BE2C (cell line): ENCODE measurements around the gene LCNL1.

Experiments used
- DNase-seq: peaks from one replicate; pipeline ENCODE4 v3.0.0-alpha.2; 2020
- H3K27me3 ChIP-seq: fragments of 250-450 bp; sonication (Bioruptor Pico); 2 replicates; pipeline ENCODE4 v1.5.1; 2020; ENCODE audit warnings: mild to moderate bottlenecking
- H3K36me3 ChIP-seq: fragments of 250-450 bp; sonication (Bioruptor Pico); 2 replicates; pipeline ENCODE4 v1.5.1; 2020; ENCODE audit warnings: mild to moderate bottlenecking
- H3K4me1 ChIP-seq: fragments of 250-450 bp; sonication (Bioruptor Pico); 2 replicates; pipeline ENCODE4 v1.5.1; 2020
- H3K4me3 ChIP-seq: 2 replicates; pipeline ENCODE4 v1.5.1; 2011; ENCODE audit warnings: low read depth, low read length
- H3K9me3 ChIP-seq: fragments of 250-450 bp; sonication (Bioruptor Pico); 2 replicates; pipeline ENCODE4 v1.5.1; 2020
- TF ChIP-seq, protein P1 (sequence below): IDR thresholded peaks from 2 replicates; pipeline ENCODE4 v1.5.1; 2012; ENCODE audit warnings: mild to moderate bottlenecking, low read depth, low read length

Gene LCNL1

DNA sequence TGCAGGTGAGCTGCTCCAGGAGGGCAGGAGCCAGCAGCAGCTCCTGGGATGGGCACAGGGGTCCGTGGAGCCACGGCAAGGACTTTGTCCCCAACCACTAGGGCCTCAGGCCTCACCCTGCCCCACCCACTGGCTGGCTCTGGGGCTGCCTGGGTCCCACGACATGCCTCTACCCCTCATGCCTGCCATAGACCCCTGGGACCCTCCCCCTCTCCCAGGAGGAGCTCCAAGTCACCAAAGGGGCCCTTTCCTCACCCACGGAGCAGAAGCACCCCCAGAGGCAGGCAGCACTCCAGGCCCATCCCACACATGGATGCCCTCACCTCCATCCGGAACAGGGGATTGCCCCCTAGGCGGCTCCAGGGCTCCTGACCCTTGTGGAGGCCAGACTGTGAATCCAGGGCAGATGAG lies 38.8 kb downstream of the LCNL1 start:
- Histone ChIP-seq H3K4me3 (no peak overlapping the region), H3K4me1 (peaks cover 19% of the 10 kb centered on the region), H3K27me3 (no peaks in the 10 kb centered on the region), H3K36me3 (peaks cover 15% of the 10 kb centered on the region), H3K9me3 (no peaks in the 10 kb centered on the region)
- TF ChIP-seq, protein P1, sequence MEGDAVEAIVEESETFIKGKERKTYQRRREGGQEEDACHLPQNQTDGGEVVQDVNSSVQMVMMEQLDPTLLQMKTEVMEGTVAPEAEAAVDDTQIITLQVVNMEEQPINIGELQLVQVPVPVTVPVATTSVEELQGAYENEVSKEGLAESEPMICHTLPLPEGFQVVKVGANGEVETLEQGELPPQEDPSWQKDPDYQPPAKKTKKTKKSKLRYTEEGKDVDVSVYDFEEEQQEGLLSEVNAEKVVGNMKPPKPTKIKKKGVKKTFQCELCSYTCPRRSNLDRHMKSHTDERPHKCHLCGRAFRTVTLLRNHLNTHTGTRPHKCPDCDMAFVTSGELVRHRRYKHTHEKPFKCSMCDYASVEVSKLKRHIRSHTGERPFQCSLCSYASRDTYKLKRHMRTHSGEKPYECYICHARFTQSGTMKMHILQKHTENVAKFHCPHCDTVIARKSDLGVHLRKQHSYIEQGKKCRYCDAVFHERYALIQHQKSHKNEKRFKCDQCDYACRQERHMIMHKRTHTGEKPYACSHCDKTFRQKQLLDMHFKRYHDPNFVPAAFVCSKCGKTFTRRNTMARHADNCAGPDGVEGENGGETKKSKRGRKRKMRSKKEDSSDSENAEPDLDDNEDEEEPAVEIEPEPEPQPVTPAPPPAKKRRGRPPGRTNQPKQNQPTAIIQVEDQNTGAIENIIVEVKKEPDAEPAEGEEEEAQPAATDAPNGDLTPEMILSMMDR: no peak
- no peak for DNase-seq

DNA sequence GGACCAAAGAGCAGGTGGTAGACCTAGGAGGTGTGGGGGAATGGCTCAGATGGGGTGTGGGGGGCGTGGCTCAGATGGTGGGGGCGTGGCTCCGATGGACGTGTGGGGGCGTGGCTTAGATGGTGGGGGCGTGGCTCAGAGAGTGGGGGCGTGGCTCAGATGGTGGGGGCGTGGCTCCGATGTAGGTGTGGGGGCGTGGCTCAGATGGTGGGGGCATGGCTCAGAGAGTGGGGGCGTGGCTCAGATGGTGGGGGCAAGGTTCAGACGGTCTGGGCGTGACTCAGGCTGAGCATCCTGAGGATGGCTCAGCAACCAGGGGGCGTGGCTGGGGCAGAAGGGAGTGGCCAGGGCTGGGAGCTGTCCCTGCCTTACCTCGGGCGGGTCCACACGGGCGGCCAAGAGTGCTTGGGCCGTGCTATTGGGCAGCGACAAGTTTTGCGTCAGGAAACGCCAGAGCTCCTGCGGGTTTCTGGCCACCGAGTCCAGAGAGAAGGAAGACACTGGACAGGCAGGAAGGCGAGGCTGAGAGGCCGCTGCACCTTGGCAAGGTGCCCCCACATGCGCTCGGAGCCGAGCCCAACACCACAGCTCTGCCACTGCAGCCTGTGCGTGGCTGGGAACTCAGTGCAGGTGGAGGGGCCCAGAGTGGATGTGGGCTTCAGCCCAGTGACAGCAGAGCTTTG lies 39.3 kb downstream of the LCNL1 start:
- TF ChIP-seq, protein P1: no peak
- peak; percentile 86 for DNase-seq
- Histone ChIP-seq H3K27me3 (no peaks in the 10 kb centered on the region), H3K4me1 (peaks cover 25% of the 10 kb centered on the region), H3K36me3 (peaks cover 10% of the 10 kb centered on the region), H3K4me3 (no peak overlapping the region), H3K9me3 (no peaks in the 10 kb centered on the region)

DNA sequence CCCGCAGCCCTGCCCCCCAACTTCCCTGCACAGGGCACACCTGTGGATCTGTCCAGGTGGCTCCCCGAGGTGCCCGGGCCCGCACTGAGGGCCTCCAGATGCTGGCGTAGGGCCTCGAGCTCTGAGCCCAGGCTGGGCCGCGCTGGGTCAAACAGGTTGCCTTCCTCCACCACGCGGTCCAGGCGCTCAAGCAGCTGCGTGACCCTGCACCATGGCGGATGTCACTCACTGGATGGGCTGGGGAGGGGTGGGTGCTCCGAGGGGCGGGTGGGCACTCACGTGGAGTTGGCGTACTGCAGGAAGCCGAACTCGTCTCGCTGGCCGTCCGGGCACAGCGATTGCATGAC lies 39.8 kb downstream of the LCNL1 start:
- no peak for DNase-seq
- H3K4me3 ChIP-seq: no peak overlapping the region
- H3K4me1 ChIP-seq: peaks cover 27% of the 10 kb centered on the region
- no peaks in the 10 kb centered on the region for H3K9me3 ChIP-seq
- TF ChIP-seq, protein P1: no peak
- no peaks in the 10 kb centered on the region for H3K27me3 ChIP-seq
- H3K36me3 ChIP-seq: peaks cover 5% of the 10 kb centered on the region

DNA sequence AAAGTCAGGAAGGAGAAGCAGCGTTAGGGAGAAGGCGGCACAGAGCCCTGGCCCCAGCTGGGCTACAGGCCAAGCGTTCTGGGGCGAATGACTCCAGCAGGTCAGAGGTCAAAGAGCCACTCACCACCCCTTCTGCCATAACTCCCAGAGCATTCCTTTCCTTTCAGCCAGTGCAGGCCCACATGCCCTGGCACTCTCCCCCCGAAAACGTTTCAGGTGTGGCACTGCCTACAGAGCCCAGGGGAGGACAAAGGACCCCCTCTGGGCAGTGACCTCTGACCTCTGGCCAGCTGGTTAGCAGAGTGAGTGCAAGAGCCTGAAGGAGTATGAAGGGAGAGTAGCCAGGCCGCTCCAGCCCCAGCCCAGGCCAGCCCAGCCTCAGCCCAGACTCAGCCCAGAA lies 40.4 kb downstream of the LCNL1 start:
- TF ChIP-seq, protein P1: no peak
- Histone ChIP-seq H3K36me3 (peaks cover 5% of the 10 kb centered on the region), H3K4me3 (no peak overlapping the region), H3K27me3 (no peaks in the 10 kb centered on the region), H3K9me3 (no peaks in the 10 kb centered on the region), H3K4me1 (peaks cover 27% of the 10 kb centered on the region)
- DNase-seq: no peak

DNA sequence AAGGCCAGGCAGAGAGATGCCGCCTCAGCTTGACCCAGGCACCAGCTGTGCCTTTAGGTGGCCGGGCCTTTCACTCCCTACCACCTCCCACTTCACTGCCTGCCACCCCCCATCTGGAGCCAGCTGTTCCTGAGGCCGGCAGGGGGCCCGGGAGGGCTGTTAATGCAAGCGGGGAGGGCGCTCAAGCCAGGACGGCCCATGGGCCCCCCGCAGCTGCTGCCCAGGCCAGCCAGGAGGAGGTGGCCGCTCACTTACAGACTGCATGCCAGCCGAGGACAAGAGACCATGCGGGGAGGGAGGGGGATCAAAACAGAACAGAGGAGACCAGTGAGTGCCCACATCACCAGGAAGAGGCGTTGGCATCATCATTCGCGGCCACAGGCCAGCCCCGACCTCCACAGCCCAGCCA lies 40.8 kb downstream of the LCNL1 start:
- no peaks in the 10 kb centered on the region for H3K9me3 ChIP-seq
- TF ChIP-seq, protein P1: no peak
- no peaks in the 10 kb centered on the region for H3K27me3 ChIP-seq
- DNase-seq: no peak
- H3K4me3 ChIP-seq: no peak overlapping the region
- peaks cover 5% of the 10 kb centered on the region for H3K36me3 ChIP-seq
- H3K4me1 ChIP-seq: peaks cover 27% of the 10 kb centered on the region

DNA sequence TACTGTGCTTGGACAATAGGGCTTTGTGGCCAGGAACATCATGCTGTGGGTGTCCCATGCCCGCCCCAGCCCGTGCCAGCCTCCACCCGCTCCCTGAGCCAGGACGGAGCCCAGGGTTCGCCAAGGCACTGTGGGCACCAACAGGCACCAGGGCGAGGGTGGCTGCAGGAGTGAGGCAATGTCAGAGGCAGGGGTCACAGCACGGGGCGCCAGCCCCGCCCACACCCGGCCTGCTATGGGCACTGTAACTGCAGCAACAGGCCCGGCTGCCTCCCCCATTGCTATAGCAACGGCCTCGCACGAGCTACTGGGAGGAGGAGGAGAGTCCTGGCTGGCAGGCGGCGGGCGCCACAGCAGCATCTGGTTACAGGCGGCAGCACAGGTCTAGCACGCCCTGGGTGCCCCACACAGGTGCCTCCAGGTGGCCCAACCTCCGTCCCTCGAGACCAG lies 42.7 kb downstream of the LCNL1 start:
- H3K4me3 ChIP-seq: peak overlapping the region; percentile 28; the same call in 1 of the 2 replicates
- TF ChIP-seq, protein P1: peak; percentile 10
- peak; percentile 92 for DNase-seq
- no peaks in the 10 kb centered on the region for H3K27me3 ChIP-seq
- H3K36me3 ChIP-seq: peaks cover 5% of the 10 kb centered on the region
- no peaks in the 10 kb centered on the region for H3K9me3 ChIP-seq
- peaks cover 27% of the 10 kb centered on the region for H3K4me1 ChIP-seq
